Astrocyte (in vitro differentiated cells and primary cell): ENCODE results near the gene NRAS.
A peak's percentile ranks its signal among the peaks of the same experiment; 100 is the strongest.

Experiments used
- EZH2 ChIP-seq: IDR thresholded peaks from 2 replicates; pipeline ENCODE4 v1.6.1; 2012; ENCODE audit warnings: mild to moderate bottlenecking, low read length, inconsistent platforms; ENCODE audit not compliant: insufficient read depth
- TF ChIP-seq, protein P1 (sequence below): IDR thresholded peaks from 2 replicates; pipeline ENCODE4 v1.5.1; 2011; ENCODE audit warnings: low read depth, mild to moderate bottlenecking, inconsistent platforms, low read length, moderate library complexity; ENCODE audit not compliant: insufficient read depth

GRCh38 chr1:114671011-114671938 is 45.3 kb downstream of the NRAS start:
- TF ChIP-seq, protein P1, sequence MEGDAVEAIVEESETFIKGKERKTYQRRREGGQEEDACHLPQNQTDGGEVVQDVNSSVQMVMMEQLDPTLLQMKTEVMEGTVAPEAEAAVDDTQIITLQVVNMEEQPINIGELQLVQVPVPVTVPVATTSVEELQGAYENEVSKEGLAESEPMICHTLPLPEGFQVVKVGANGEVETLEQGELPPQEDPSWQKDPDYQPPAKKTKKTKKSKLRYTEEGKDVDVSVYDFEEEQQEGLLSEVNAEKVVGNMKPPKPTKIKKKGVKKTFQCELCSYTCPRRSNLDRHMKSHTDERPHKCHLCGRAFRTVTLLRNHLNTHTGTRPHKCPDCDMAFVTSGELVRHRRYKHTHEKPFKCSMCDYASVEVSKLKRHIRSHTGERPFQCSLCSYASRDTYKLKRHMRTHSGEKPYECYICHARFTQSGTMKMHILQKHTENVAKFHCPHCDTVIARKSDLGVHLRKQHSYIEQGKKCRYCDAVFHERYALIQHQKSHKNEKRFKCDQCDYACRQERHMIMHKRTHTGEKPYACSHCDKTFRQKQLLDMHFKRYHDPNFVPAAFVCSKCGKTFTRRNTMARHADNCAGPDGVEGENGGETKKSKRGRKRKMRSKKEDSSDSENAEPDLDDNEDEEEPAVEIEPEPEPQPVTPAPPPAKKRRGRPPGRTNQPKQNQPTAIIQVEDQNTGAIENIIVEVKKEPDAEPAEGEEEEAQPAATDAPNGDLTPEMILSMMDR, result peak; percentile 33
- no peak for TF ChIP-seq EZH2
